GM18951 (cell line): ENCODE data around the gene CCNK.

ENCODE experiments used
- POLR2A ChIP-seq: IDR thresholded peaks from 4 replicates; pipeline ENCODE4 v1.6.1; 2011; ENCODE audit warnings: mild to moderate bottlenecking; ENCODE audit not compliant: insufficient read length, insufficient read depth; ENCODE audit errors: extremely low read depth
- in situ Hi-C: fragments of 300-500 bp; cut with MboI; formaldehyde crosslinking; loops from one replicate; pipeline ENCODE4 v1.12.0; 2022; ENCODE audit warnings: low sequenced_read_pairs, mixed read lengths, inconsistent platforms; ENCODE audit not compliant: unreplicated experiment

The CCNK gene

GRCh38 chr14:99530407-99531155 lies 49.4 kb downstream of the CCNK start:
- in situ Hi-C loops: no loop called here
- no peak for TF ChIP-seq POLR2A

- in situ Hi-C loops: no loop called here
Measured at GRCh38 chr14:99531251-99532096, 50.3 kb downstream of the CCNK start.

GRCh38 chr14:99532310-99532709 lies 51.1 kb downstream of the CCNK start:
- TF ChIP-seq POLR2A: no peak
- in situ Hi-C loops: no loop called here

More at GRCh38 chr14:99531251-99532096, 50.3 kb downstream of the CCNK start:
- TF ChIP-seq POLR2A: no peak

- no peak for TF ChIP-seq POLR2A
- in situ Hi-C loops: no loop called here
Measured at GRCh38 chr14:99534333-99534732, 53.1 kb downstream of the CCNK start.

- no peak for TF ChIP-seq POLR2A
- in situ Hi-C loops: no loop called here
Measured at GRCh38 chr14:99534863-99535262, 53.7 kb downstream of the CCNK start.

- in situ Hi-C loops: no loop called here
- no peak for TF ChIP-seq POLR2A
Measured at GRCh38 chr14:99535448-99535847, 54.2 kb downstream of the CCNK start.

GRCh38 chr14:99535908-99536778 lies 54.9 kb downstream of the CCNK start:
- in situ Hi-C loops: no loop called here
- TF ChIP-seq POLR2A: no peak

GRCh38 chr14:99537399-99537798 lies 56.2 kb downstream of the CCNK start:
- in situ Hi-C loops: no loop called here
- no peak for TF ChIP-seq POLR2A

GRCh38 chr14:99538275-99538674 lies 57.1 kb downstream of the CCNK start:
- no peak for TF ChIP-seq POLR2A
- in situ Hi-C loops: no loop called here

- in situ Hi-C loops: no loop called here
- no peak for TF ChIP-seq POLR2A
Measured at GRCh38 chr14:99538733-99539132, 57.5 kb downstream of the CCNK start.

GRCh38 chr14:99539491-99539890 lies 58.3 kb downstream of the CCNK start:
- in situ Hi-C loops: no loop called here
- TF ChIP-seq POLR2A: no peak

- TF ChIP-seq POLR2A: no peak
- in situ Hi-C loops: no loop called here
Measured at GRCh38 chr14:99540196-99541032, 59.2 kb downstream of the CCNK start.
